Epithelial cell of prostate (primary cell): ENCODE results near the gene E2F8.

Experiments
- DNase-seq: peaks from one replicate; pipeline ENCODE4 v3.0.0-alpha.2; 2011; ENCODE audit warnings: low read depth, low spot score
- H3K27ac ChIP-seq: fragments of 450-650 bp; 2 replicates; pipeline ENCODE4 v1.5.1; 2017; ENCODE audit warnings: mild to moderate bottlenecking

E2F8 gene

GRCh38 chr11:19226378-19227195, 14.2 kb downstream of the E2F8 start:
- H3K27ac ChIP-seq, result no peak overlapping the region
- no peak for DNase-seq

- H3K27ac ChIP-seq, result no peak overlapping the region
- DNase-seq, result no peak
Observed at GRCh38 chr11:19225581-19225980, 15.2 kb downstream of the E2F8 start.

- no peak for DNase-seq
- H3K27ac ChIP-seq, result no peak overlapping the region
Observed at GRCh38 chr11:19225123-19225522, 15.6 kb downstream of the E2F8 start.

- no peak for DNase-seq
Observed at GRCh38 chr11:19220903-19221724, 19.6 kb downstream of the E2F8 start.

GRCh38 chr11:19218786-19219460, 21.8 kb downstream of the E2F8 start:
- DNase-seq, result no peak
- no peak overlapping the region for H3K27ac ChIP-seq

More at GRCh38 chr11:19220903-19221724, 19.6 kb downstream of the E2F8 start:
- H3K27ac ChIP-seq, result no peak overlapping the region

- no peak overlapping the region for H3K27ac ChIP-seq
- DNase-seq, result no peak
Observed at GRCh38 chr11:19218216-19218615, 22.5 kb downstream of the E2F8 start.

GRCh38 chr11:19216709-19217374, 23.9 kb downstream of the E2F8 start:
- peak; percentile 41 for DNase-seq
- peak overlapping the region; percentile 34 for H3K27ac ChIP-seq

GRCh38 chr11:19216021-19216420, 24.7 kb downstream of the E2F8 start:
- no peak overlapping the region for H3K27ac ChIP-seq

GRCh38 chr11:19209617-19210370, 31.0 kb downstream of the E2F8 start:
- DNase-seq, result no peak
- H3K27ac ChIP-seq, result no peak overlapping the region

More at GRCh38 chr11:19216021-19216420, 24.7 kb downstream of the E2F8 start:
- DNase-seq, result no peak

- DNase-seq, result no peak
- no peak overlapping the region for H3K27ac ChIP-seq
Observed at GRCh38 chr11:19208959-19209546, 31.7 kb downstream of the E2F8 start.

- no peak overlapping the region for H3K27ac ChIP-seq
Observed at GRCh38 chr11:19208181-19208580, 32.6 kb downstream of the E2F8 start.

GRCh38 chr11:19204836-19205235, 35.9 kb downstream of the E2F8 start:
- no peak overlapping the region for H3K27ac ChIP-seq
- no peak for DNase-seq

More at GRCh38 chr11:19208181-19208580, 32.6 kb downstream of the E2F8 start:
- no peak for DNase-seq

- peak within 1 kb of the TSS; percentile 8 for H3K27ac ChIP-seq
- no peak for DNase-seq
Observed at GRCh38 chr11:19201737-19202605, 38.8 kb downstream of the E2F8 start, which contains the start of gene CSRP3. CSRP3 (minus strand) TSS chr11:19201983; CDS start chr11:19192448, 9,535 bp downstream.

GRCh38 chr11:19200410-19201201, 40.1 kb downstream of the E2F8 start:
- DNase-seq, result peak; percentile 34
- H3K27ac ChIP-seq, result peak overlapping the region; percentile 8

GRCh38 chr11:19199771-19200170, 41.0 kb downstream of the E2F8 start:
- no peak overlapping the region for H3K27ac ChIP-seq
- DNase-seq, result no peak

- H3K27ac ChIP-seq, result no peak overlapping the region
- DNase-seq, result no peak
Observed at GRCh38 chr11:19199048-19199447, 41.7 kb downstream of the E2F8 start.

- no peak overlapping the region for H3K27ac ChIP-seq
- DNase-seq, result no peak
Observed at GRCh38 chr11:19196432-19196831, 44.3 kb downstream of the E2F8 start.
